HepG2 (cell line): ENCODE measurements around the gene EOLA2. TPM values are rescaled to one million over a fixed set of nuclear protein-coding genes. Genes with fewer than 3 reads are reported as not detected.

Experiments
- ATAC-seq: fragments of 200-7000 bp; cut with Tn5 transposase; 3 replicates; pipeline ENCODE4 v1.9.1; 2020; ENCODE audit warnings: mild to moderate bottlenecking, moderate library complexity
- BruUV-seq: library from RNA; stranded (reverse); fragments of 400-500 nt; replicated peaks from 2 replicates; lab custom pipeline; 2021; lab: Mats Ljungman, UMichigan
- CTCF ChIA-PET: fragments of 300-600 bp; formaldehyde crosslinking; extraction: SDS; loops from one replicate; lab custom pipeline; 2021; ENCODE audit warnings: low total read pairs, inconsistent platforms, low intra/inter-chr PET ratio; lab: Yijun Ruan, JAX
- POLR2A ChIA-PET: fragments of 350-600 bp; sonication (Branson Sonifier 250); formaldehyde crosslinking; loops from one replicate; lab custom pipeline; 2020; ENCODE audit warnings: antibody characterized with exemption, inconsistent platforms; lab: Yijun Ruan, JAX
- DNase-seq: peaks from one replicate; pipeline ENCODE4 v3.0.0-alpha.2; 2015; ENCODE audit warnings: low spot score
- FAIRE-seq: peaks from 3 replicates; lab custom pipeline; 2011; peaks lifted over from hg19 to GRCh38; lab: Jason Lieb, UNC
- H2AFZ ChIP-seq: one replicate; pipeline ENCODE4 v1.6.1; 2011; ENCODE audit warnings: low read length, inconsistent platforms
- H3K27ac ChIP-seq: fragments of 300-600 bp; 3 replicates; pipeline ENCODE4 v1.8.0; 2011; ENCODE audit warnings: mixed run types, mild to moderate bottlenecking, mixed read lengths, low read length, inconsistent platforms; ENCODE audit not compliant: insufficient read depth; ENCODE audit errors: extremely low read length
- H3K27me3 ChIP-seq, 2 experiments: fragments of 200-600 bp in 1 of 2; 2 replicates in 1 of 2; 3 replicates in 1 of 2; pipeline versions ENCODE4 v1.6.0 to v1.8.0; 2011; ENCODE audit warnings: low read length in 2 of 2, mild to moderate bottlenecking in 2 of 2, moderate library complexity in 2 of 2, inconsistent platforms in 1 of 2; ENCODE audit not compliant: insufficient read depth in 2 of 2, control insufficient read depth in 1 of 2
- H3K36me3 ChIP-seq, 2 experiments: fragments of 200-600 bp in 1 of 2; replicated peaks in 1 of 2; 2 replicates in 1 of 2; 3 replicates in 1 of 2; pipeline versions ENCODE4 v1.5.1 to v1.8.0; 2011; ENCODE audit warnings: low read length in 2 of 2, inconsistent platforms in 1 of 2; ENCODE audit not compliant: insufficient read depth in 2 of 2, control insufficient read depth in 1 of 2
- H3K4me1 ChIP-seq: 2 replicates; pipeline ENCODE4 v1.5.1; 2012; ENCODE audit warnings: low read length, inconsistent platforms; ENCODE audit not compliant: insufficient read depth
- H3K4me2 ChIP-seq: 2 replicates; pipeline ENCODE4 v1.6.0; 2011; ENCODE audit warnings: low read depth, low read length, inconsistent platforms
- H3K4me3 ChIP-seq, 3 experiments: fragments of 200-600 bp in 1 of 3; sonication (generic), shearing (Covaris generic) in 1 of 3; replicated peaks in 1 of 3; 2 replicates each; pipeline ENCODE4 v1.5.1; 2011 to 2016; ENCODE audit warnings: low read length in 3 of 3, inconsistent platforms in 2 of 3, low read depth in 2 of 3, mild to moderate bottlenecking in 2 of 3, control low read depth in 1 of 3, mixed read lengths in 1 of 3; ENCODE audit not compliant: insufficient read depth in 1 of 3
- H3K79me2 ChIP-seq: one replicate; pipeline ENCODE4 v1.6.1; 2011; ENCODE audit warnings: low read length, inconsistent platforms; ENCODE audit not compliant: insufficient read depth
- H3K9ac ChIP-seq: 2 replicates; pipeline ENCODE4 v1.6.0; 2011; ENCODE audit warnings: mild to moderate bottlenecking, low read depth, low read length, inconsistent platforms; ENCODE audit not compliant: insufficient read depth
- H3K9me3 ChIP-seq: 2 replicates; pipeline ENCODE4 v1.5.1; 2012; ENCODE audit warnings: mild to moderate bottlenecking, low read length
- H4K20me1 ChIP-seq: 2 replicates; pipeline ENCODE4 v1.6.0; 2011; ENCODE audit warnings: inconsistent platforms, mild to moderate bottlenecking, low read length, moderate library complexity; ENCODE audit not compliant: insufficient read depth
- ATM ChIP-seq: fragments of 450-650 bp; IDR thresholded peaks from 2 replicates; pipeline ENCODE4 v1.7.1; 2017; ENCODE audit warnings: mild to moderate bottlenecking, borderline replicate concordance
- DNMT3B ChIP-seq: conservative IDR thresholded peaks from 2 replicates; pipeline ENCODE4 v1.6.1; 2016; ENCODE audit warnings: missing biosample characterization, control low read depth
- MTA3 ChIP-seq: sonication (generic); formaldehyde crosslinking; IDR thresholded peaks from 2 replicates; pipeline ENCODE4 v1.4.0; 2020; ENCODE audit warnings: missing genetic modification reagents
- NFRKB ChIP-seq: fragments of 450-650 bp; IDR thresholded peaks from 2 replicates; pipeline ENCODE4 v1.6.1; 2017
- WGBS: methylation state at CpG from one replicate; pipeline ENCODE4 v1.1.6; 2017; ENCODE audit warnings: low lambda C conversion rate; 5-methylcytosine and 5-hydroxymethylcytosine counted together
- in situ Hi-C: cut with HindIII; loops from 2 replicates; pipeline ENCODE4 v1.10.0; 2017; ENCODE audit warnings: low pct_unique_long_range_greater_than_20kb; ENCODE audit not compliant: extremely low pct_ligation_motif_present
- intact Hi-C: fragments of 100-400 bp; cut with micrococcal nuclease; formaldehyde crosslinking; loops from one replicate; pipeline ENCODE4 v1.10.0; 2022; ENCODE audit not compliant: unreplicated experiment
- polyA plus RNA-seq, 8 experiments: library from polyadenylated mRNA; depleted of rRNA in 3 of 8; stranded (reverse) in 7 of 8; unstranded in 1 of 8; fragments of >200 nt; fragmentation: Illumina TruSeq in 4 of 8; extraction: Trizol in 4 of 8; gene quantifications; 2 replicates each; pipeline versions ENCODE4 v1.2.1 to v1.2.3, GENCODE V29; 2011 to 2016; ENCODE audit warnings: low read depth in 4 of 8, missing spikeins in 1 of 8, mixed read lengths in 1 of 8; ENCODE audit not compliant: insufficient read depth in 1 of 8
- total RNA-seq, 5 experiments: library from RNA; depleted of rRNA; stranded (reverse); fragments of >200 nt; fragmentation: Illumina TruSeq; extraction: Trizol; gene quantifications; 2 replicates each; pipeline ENCODE4 v1.2.3, GENCODE V29; 2016; ENCODE audit warnings: low read depth in 1 of 5
- TF ChIP-seq, protein P1 (sequence below): sonication (generic); formaldehyde crosslinking; IDR thresholded peaks from 2 replicates; pipeline ENCODE4 v1.4.0; 2020; ENCODE audit warnings: missing genetic modification reagents
- TF ChIP-seq, protein P2 (sequence below): sonication (generic); formaldehyde crosslinking; conservative IDR thresholded peaks from 2 replicates; pipeline ENCODE4 v1.8.1; 2023; ENCODE audit warnings: missing genetic modification reagents
- TF ChIP-seq, protein P3 (sequence below): sonication (generic); formaldehyde crosslinking; IDR thresholded peaks from 2 replicates; pipeline ENCODE4 v1.4.0; 2020; ENCODE audit warnings: mild to moderate bottlenecking, missing genetic modification reagents
- TF ChIP-seq, protein P4 (sequence below): sonication (generic); formaldehyde crosslinking; IDR thresholded peaks from 2 replicates; pipeline ENCODE4 v1.4.0; 2020; ENCODE audit warnings: low read depth, missing genetic modification reagents
- TF ChIP-seq, protein P5 (sequence below): sonication (generic); formaldehyde crosslinking; IDR thresholded peaks from 2 replicates; pipeline ENCODE4 v1.8.1; 2022; ENCODE audit warnings: low read depth, mild to moderate bottlenecking, missing genetic modification reagents

Gene EOLA2
- total and polyA plus RNA-seq, 2 of the 13 experiments (the other 11 are each of a cell fraction or from before 2014, with no cell fraction given) = 20.4 to 22.0 TPM

DNA sequence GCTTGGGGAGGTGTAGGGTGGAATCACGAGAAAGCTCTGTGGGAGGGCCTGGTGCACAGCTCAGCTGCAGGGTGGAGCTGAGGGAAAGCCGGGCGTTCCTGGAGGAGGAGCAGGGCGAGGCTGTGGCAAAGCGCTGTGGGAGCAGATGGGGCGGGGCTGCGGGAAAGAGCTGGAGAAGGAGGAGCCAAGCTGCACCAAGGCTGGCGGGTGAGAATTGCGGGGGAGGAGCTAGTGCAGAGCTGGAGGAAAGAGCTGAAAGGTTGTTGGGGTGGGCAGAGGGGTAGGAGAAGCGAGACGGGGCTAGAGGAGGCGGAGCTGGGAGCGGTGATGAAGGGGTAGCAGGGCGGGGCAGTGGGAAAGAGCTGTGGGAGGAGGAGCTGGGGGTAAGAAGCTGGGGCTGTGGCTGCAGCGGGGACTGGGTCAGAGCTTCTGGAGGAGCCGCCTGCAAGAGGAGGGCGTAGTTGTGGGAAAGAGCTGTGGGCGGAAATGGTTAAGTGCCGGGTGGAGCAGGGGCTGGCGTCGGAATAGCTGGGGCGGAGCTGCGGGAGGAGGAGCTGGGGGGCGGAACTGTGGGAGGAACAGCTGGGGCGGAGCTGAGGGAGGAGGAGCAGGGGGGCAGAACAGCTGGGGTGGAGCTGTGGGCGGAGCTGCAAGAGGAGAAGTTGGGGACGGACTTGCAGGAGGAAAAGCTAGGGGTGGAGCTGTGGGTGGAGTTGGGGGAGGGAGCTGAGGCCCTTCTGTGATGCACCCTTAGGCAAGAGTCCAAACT is 1.8 kb upstream of the EOLA2 start:
- WGBS = under 1% methylated on average over 27 of the region's 27 CpGs
- Histone ChIP-seq H3K36me3 (no peaks in the 10 kb centered on the region), H3K4me1 (no peaks in the 10 kb centered on the region; the same call in 1 of the 2 replicates), H3K27me3 (no peaks in the 10 kb centered on the region; a peak in 1 of 5 replicates), H3K9me3 (no peaks in the 10 kb centered on the region), H3K4me2 (peak overlapping the region; percentile 71), H3K4me3 (peak overlapping the region; percentile 49 to 78 (median 73); a peak in 5 of 6 replicates), H2AFZ (no peak overlapping the region), H4K20me1 (no peaks in the 10 kb centered on the region), H3K9ac (peak overlapping the region; percentile 75), H3K27ac (peak overlapping the region; percentile 87), H3K79me2 (peaks cover 9% of the 10 kb centered on the region)
- ChIA-PET POLR2A (interaction anchor here (0.9 to 3.4 kb wide), 5 partner anchors 400 to 1457 kb away, joined by 3 to 16 read pairs (median 9); partner anchors contain the start of genes EOLA1, MTMR1 and VMA21), CTCF (no interaction called here)
- in situ Hi-C loops = no loop called here
- ATAC-seq = peak; percentile 74
- peak; percentile 90 for DNase-seq
- intact Hi-C loops = no loop called here
- peak; percentile 99 for FAIRE-seq
- no TSS peak for BruUV-seq
- TF ChIP-seq ATM (no peak), NFRKB (no peak), MTA3 (CRISPR knock-in tag) (no peak), DNMT3B (CRISPR knock-in tag) (no peak)
- TF ChIP-seq, protein P1, sequence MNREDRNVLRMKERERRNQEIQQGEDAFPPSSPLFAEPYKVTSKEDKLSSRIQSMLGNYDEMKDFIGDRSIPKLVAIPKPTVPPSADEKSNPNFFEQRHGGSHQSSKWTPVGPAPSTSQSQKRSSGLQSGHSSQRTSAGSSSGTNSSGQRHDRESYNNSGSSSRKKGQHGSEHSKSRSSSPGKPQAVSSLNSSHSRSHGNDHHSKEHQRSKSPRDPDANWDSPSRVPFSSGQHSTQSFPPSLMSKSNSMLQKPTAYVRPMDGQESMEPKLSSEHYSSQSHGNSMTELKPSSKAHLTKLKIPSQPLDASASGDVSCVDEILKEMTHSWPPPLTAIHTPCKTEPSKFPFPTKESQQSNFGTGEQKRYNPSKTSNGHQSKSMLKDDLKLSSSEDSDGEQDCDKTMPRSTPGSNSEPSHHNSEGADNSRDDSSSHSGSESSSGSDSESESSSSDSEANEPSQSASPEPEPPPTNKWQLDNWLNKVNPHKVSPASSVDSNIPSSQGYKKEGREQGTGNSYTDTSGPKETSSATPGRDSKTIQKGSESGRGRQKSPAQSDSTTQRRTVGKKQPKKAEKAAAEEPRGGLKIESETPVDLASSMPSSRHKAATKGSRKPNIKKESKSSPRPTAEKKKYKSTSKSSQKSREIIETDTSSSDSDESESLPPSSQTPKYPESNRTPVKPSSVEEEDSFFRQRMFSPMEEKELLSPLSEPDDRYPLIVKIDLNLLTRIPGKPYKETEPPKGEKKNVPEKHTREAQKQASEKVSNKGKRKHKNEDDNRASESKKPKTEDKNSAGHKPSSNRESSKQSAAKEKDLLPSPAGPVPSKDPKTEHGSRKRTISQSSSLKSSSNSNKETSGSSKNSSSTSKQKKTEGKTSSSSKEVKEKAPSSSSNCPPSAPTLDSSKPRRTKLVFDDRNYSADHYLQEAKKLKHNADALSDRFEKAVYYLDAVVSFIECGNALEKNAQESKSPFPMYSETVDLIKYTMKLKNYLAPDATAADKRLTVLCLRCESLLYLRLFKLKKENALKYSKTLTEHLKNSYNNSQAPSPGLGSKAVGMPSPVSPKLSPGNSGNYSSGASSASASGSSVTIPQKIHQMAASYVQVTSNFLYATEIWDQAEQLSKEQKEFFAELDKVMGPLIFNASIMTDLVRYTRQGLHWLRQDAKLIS (CRISPR knock-in tag) = no peak
- TF ChIP-seq, protein P2, sequence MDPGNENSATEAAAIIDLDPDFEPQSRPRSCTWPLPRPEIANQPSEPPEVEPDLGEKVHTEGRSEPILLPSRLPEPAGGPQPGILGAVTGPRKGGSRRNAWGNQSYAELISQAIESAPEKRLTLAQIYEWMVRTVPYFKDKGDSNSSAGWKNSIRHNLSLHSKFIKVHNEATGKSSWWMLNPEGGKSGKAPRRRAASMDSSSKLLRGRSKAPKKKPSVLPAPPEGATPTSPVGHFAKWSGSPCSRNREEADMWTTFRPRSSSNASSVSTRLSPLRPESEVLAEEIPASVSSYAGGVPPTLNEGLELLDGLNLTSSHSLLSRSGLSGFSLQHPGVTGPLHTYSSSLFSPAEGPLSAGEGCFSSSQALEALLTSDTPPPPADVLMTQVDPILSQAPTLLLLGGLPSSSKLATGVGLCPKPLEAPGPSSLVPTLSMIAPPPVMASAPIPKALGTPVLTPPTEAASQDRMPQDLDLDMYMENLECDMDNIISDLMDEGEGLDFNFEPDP (CRISPR knock-in tag) = no peak
- TF ChIP-seq, protein P3, sequence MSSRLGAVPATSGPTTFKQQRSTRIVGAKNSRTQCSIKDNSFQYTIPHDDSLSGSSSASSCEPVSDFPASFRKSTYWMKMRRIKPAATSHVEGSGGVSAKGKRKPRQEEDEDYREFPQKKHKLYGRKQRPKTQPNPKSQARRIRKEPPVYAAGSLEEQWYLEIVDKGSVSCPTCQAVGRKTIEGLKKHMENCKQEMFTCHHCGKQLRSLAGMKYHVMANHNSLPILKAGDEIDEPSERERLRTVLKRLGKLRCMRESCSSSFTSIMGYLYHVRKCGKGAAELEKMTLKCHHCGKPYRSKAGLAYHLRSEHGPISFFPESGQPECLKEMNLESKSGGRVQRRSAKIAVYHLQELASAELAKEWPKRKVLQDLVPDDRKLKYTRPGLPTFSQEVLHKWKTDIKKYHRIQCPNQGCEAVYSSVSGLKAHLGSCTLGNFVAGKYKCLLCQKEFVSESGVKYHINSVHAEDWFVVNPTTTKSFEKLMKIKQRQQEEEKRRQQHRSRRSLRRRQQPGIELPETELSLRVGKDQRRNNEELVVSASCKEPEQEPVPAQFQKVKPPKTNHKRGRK (CRISPR knock-in tag) = no peak
- TF ChIP-seq, protein P4, sequence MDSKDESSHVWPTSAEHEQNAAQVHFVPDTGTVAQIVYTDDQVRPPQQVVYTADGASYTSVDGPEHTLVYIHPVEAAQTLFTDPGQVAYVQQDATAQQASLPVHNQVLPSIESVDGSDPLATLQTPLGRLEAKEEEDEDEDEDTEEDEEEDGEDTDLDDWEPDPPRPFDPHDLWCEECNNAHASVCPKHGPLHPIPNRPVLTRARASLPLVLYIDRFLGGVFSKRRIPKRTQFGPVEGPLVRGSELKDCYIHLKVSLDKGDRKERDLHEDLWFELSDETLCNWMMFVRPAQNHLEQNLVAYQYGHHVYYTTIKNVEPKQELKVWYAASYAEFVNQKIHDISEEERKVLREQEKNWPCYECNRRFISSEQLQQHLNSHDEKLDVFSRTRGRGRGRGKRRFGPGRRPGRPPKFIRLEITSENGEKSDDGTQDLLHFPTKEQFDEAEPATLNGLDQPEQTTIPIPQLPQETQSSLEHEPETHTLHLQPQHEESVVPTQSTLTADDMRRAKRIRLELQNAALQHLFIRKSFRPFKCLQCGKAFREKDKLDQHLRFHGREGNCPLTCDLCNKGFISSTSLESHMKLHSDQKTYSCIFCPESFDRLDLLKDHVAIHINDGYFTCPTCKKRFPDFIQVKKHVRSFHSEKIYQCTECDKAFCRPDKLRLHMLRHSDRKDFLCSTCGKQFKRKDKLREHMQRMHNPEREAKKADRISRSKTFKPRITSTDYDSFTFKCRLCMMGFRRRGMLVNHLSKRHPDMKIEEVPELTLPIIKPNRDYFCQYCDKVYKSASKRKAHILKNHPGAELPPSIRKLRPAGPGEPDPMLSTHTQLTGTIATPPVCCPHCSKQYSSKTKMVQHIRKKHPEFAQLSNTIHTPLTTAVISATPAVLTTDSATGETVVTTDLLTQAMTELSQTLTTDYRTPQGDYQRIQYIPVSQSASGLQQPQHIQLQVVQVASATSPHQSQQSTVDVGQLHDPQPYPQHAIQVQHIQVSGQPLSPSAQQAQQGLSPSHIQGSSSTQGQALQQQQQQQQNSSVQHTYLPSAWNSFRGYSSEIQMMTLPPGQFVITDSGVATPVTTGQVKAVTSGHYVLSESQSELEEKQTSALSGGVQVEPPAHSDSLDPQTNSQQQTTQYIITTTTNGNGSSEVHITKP = no peak
- TF ChIP-seq, protein P5, sequence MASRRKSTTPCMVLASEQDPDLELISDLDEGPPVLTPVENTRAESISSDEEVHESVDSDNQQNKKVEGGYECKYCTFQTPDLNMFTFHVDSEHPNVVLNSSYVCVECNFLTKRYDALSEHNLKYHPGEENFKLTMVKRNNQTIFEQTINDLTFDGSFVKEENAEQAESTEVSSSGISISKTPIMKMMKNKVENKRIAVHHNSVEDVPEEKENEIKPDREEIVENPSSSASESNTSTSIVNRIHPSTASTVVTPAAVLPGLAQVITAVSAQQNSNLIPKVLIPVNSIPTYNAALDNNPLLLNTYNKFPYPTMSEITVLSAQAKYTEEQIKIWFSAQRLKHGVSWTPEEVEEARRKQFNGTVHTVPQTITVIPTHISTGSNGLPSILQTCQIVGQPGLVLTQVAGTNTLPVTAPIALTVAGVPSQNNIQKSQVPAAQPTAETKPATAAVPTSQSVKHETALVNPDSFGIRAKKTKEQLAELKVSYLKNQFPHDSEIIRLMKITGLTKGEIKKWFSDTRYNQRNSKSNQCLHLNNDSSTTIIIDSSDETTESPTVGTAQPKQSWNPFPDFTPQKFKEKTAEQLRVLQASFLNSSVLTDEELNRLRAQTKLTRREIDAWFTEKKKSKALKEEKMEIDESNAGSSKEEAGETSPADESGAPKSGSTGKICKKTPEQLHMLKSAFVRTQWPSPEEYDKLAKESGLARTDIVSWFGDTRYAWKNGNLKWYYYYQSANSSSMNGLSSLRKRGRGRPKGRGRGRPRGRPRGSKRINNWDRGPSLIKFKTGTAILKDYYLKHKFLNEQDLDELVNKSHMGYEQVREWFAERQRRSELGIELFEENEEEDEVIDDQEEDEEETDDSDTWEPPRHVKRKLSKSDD = no peak
